AG04450 (cell line): ENCODE data around the gene ACSM2B. TPM values are rescaled to one million over a fixed set of nuclear protein-coding genes. Genes with fewer than 3 reads are reported as not detected.
"Not testable (repeated sequence)": the region's sequence is repeated elsewhere in the genome, so short reads cannot be mapped to it uniquely, and the experiment has no call there.

Experiments used
- CTCF ChIA-PET: fragments of 300-600, 350-600 bp; formaldehyde crosslinking; extraction: SDS; loops from one replicate; lab custom pipeline; 2022; ENCODE audit warnings: antibody characterized with exemption, inconsistent platforms; lab: Charles Lee
- POLR2A ChIA-PET: fragments of 350-600 bp; formaldehyde crosslinking; extraction: SDS; loops from one replicate; lab custom pipeline; 2021; ENCODE audit warnings: antibody characterized with exemption, inconsistent platforms; lab: Yijun Ruan, JAX
- DNase-seq: peaks from one replicate; pipeline ENCODE4 v3.0.0-alpha.2; 2011; ENCODE audit warnings: low read depth, low spot score
- H3K27ac ChIP-seq: one replicate; pipeline ENCODE4 v1.5.1; 2012; ENCODE audit warnings: low read depth, low read length, control low read depth
- H3K27me3 ChIP-seq: one replicate; pipeline ENCODE4 v1.6.0; 2012; ENCODE audit warnings: low read length; ENCODE audit not compliant: control insufficient read depth, insufficient read depth
- H3K4me3 ChIP-seq: 2 replicates; pipeline ENCODE4 v1.5.1; 2011; ENCODE audit warnings: mild to moderate bottlenecking, low read depth, low read length, control low read depth
- H3K9me3 ChIP-seq: 2 replicates; pipeline ENCODE4 v1.5.1; 2012; ENCODE audit warnings: low read length; ENCODE audit not compliant: control insufficient read depth, insufficient read depth
- polyA plus RNA-seq: library from polyadenylated mRNA; depleted of rRNA; stranded (reverse); fragments of >200 nt; gene quantifications from 2 replicates; pipeline ENCODE4 v1.2.3, GENCODE V29; 2011
- TF ChIP-seq, protein P1 (sequence below): IDR thresholded peaks from 2 replicates; pipeline ENCODE4 v1.5.1; 2011; ENCODE audit warnings: low read depth, low read length, control low read depth, inconsistent platforms

Gene ACSM2B
- polyA plus RNA-seq, 1 experiment: not detected

GRCh38 chr16:20538181-20538580 is 38.0 kb downstream of the ACSM2B start:
- Histone ChIP-seq H3K27ac (no peak overlapping the region), H3K4me3 (no peak overlapping the region), H3K9me3 (no peaks in the 10 kb centered on the region; the same call in 1 of the 2 replicates), H3K27me3 (no peaks in the 10 kb centered on the region)
- DNase-seq: no peak
- TF ChIP-seq, protein P1, sequence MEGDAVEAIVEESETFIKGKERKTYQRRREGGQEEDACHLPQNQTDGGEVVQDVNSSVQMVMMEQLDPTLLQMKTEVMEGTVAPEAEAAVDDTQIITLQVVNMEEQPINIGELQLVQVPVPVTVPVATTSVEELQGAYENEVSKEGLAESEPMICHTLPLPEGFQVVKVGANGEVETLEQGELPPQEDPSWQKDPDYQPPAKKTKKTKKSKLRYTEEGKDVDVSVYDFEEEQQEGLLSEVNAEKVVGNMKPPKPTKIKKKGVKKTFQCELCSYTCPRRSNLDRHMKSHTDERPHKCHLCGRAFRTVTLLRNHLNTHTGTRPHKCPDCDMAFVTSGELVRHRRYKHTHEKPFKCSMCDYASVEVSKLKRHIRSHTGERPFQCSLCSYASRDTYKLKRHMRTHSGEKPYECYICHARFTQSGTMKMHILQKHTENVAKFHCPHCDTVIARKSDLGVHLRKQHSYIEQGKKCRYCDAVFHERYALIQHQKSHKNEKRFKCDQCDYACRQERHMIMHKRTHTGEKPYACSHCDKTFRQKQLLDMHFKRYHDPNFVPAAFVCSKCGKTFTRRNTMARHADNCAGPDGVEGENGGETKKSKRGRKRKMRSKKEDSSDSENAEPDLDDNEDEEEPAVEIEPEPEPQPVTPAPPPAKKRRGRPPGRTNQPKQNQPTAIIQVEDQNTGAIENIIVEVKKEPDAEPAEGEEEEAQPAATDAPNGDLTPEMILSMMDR: no peak
- ChIA-PET CTCF (no interaction called here), POLR2A (no interaction called here)

GRCh38 chr16:20536669-20537068 is 39.5 kb downstream of the ACSM2B start:
- CTCF ChIA-PET, H3K27ac ChIP-seq, POLR2A ChIA-PET, H3K9me3 ChIP-seq, DNase-seq, H3K4me3 ChIP-seq, H3K27me3 ChIP-seq: not testable (repeated sequence)

DNA sequence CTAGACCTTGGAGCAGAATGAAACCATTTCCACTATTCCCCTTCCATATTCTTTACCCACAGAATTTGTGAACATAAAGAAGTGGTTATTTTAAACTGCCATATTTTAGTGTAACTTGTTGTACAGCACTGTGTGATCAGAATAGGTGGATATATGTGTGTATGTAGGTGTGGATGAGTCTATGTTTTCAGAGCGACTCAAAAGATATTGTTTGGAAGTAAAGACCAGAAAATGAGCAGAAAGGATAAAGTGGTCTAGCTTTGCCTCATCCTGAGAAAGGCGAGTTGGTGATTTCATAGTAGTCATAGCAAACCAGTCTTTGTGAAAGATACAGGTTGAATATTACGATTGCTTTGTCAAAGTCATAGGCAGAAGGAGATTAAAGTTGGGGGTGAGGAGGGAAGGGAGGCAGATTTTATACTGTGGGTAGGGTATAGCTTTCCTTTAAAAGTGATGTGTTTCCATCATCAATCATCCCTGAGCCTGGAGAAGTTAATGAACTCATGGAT is 43.8 kb downstream of the ACSM2B start:
- CTCF ChIA-PET, DNase-seq, H3K27ac ChIP-seq, POLR2A ChIA-PET, H3K27me3 ChIP-seq, H3K9me3 ChIP-seq, H3K4me3 ChIP-seq: not testable (repeated sequence)

DNA sequence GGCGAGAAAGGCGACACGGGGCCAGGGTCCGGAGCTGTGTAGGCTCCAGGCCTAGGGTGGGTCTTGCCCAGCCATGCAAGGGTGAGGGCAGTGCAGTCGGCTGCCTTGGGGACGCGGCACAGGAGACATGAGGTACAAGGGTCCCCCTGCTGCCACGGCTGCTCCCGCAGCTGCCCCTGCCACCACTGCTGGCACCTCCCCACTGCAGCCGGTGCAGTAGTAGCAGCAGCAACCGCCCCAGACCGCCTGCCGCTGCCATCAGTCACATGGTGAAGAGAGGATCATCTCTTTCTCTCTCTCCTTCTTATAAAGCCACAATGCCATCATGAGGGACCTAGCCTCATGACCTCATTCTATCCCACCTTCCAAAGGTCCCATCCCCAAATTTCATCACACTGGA is 44.4 kb downstream of the ACSM2B start:
- H3K27ac ChIP-seq, H3K4me3 ChIP-seq, DNase-seq, H3K9me3 ChIP-seq, POLR2A ChIA-PET, H3K27me3 ChIP-seq, CTCF ChIA-PET: not testable (repeated sequence)

DNA sequence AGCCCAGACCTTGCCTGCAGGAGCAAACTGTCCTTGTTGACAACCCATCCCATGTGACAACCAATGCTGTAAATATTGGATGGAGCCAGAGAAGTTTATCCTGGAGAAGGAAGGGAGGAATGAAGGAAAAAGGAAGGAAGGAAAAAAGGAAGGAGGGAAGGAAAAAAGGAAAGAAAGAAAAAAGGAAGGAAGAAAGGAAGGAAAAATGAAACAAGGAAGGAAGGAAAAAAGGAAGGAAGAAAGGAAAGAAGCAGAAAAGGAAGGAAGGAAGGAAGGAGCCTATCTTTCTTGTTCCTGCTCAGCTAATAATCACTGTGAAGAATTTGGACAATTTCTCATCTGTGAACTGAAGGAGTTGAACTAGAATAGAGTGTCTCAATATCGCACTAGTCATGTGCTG is 56.1 kb downstream of the ACSM2B start:
- Histone ChIP-seq H3K9me3 (peaks cover 4% of the 10 kb centered on the region; the same call in 1 of the 2 replicates), H3K27ac (no peak overlapping the region), H3K4me3 (no peak overlapping the region), H3K27me3 (no peaks in the 10 kb centered on the region)
- CTCF ChIA-PET: no interaction called here
- DNase-seq: no peak
- TF ChIP-seq, protein P1: no peak
- POLR2A ChIA-PET: no interaction called here

DNA sequence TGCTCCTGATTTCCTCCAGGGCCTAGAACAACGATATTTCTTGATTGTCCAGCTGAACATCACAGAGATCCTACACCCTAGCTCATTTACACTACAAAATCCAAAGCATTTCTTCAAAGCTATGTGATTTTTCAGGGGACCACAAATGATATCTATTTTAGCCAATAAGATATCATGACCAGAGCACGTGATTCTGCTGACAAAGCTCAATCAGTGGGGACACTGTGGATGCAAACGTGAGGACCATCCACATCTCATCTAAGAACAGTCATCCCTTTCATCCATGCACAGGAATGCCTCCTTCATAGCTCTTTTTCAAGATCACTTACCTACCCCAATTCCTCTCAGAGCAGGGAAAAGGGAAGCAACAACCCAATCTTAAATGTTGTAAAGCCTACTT is 56.9 kb downstream of the ACSM2B start:
- Histone ChIP-seq H3K4me3 (no peak overlapping the region), H3K9me3 (peaks cover 4% of the 10 kb centered on the region; the same call in 1 of the 2 replicates), H3K27me3 (no peaks in the 10 kb centered on the region), H3K27ac (no peak overlapping the region)
- ChIA-PET CTCF (no interaction called here), POLR2A (no interaction called here)
- DNase-seq: no peak
- TF ChIP-seq, protein P1: no peak
